Measurements from ENCODE around the gene KCNH3.
"Not testable (repeated sequence)": the region's sequence is repeated elsewhere in the genome, so short reads cannot be mapped to it uniquely, and the experiment has no call there.

The KCNH3 gene

GRCh38 chr12:49599961-49600360 is 61.1 kb downstream of the KCNH3 start:
- no peak for DNase-seq

- DNase-seq: no peak
Observed at GRCh38 chr12:49603721-49604120, 64.9 kb downstream of the KCNH3 start.

GRCh38 chr12:49604856-49605255 is 66.0 kb downstream of the KCNH3 start:
- no peak for DNase-seq

- DNase-seq: not testable (repeated sequence)
Observed at GRCh38 chr12:49605539-49605938, 66.7 kb downstream of the KCNH3 start, which contains the start of gene FAM186B. TSS of gene FAM186B (minus strand) at chr12:49605639. CDS start at chr12:49605477, 162 bp downstream.
